OCI-LY1 (cell line): Measurements from ENCODE around the gene TCEAL9.
A peak's percentile ranks its signal among the peaks of the same experiment; 100 is the strongest.

Experiments used
- H2AFZ ChIP-seq: fragments of 200-600 bp; sonication (generic), shearing (Covaris generic); 2 replicates; pipeline ENCODE4 v1.6.0; 2014; ENCODE audit warnings: antibody characterized with exemption, mild to moderate bottlenecking, low read length
- H3F3A ChIP-seq: fragments of 200-600 bp; sonication (generic), shearing (Covaris generic); 2 replicates; pipeline ENCODE4 v1.6.0; 2014; ENCODE audit warnings: mild to moderate bottlenecking, antibody characterized with exemption, low read length, moderate library complexity; ENCODE audit not compliant: insufficient read depth
- H3K27ac ChIP-seq: fragments of 200-600 bp; sonication (generic); 2 replicates; pipeline ENCODE4 v1.5.1; 2014; ENCODE audit warnings: low read length, mixed run types, mild to moderate bottlenecking, low read depth; ENCODE audit not compliant: poor library complexity, severe bottlenecking
- H3K27me3 ChIP-seq: fragments of 200-600 bp; sonication (generic); 2 replicates; pipeline ENCODE4 v1.6.0; 2014; ENCODE audit warnings: antibody characterized with exemption, mild to moderate bottlenecking, low read length, moderate library complexity; ENCODE audit not compliant: insufficient read depth
- H3K36me3 ChIP-seq: fragments of 200-600 bp; sonication (generic); 2 replicates; pipeline ENCODE4 v1.6.1; 2014; ENCODE audit warnings: mild to moderate bottlenecking, antibody characterized with exemption, low read length, moderate library complexity, mixed read lengths; ENCODE audit not compliant: insufficient read depth
- H3K4me1 ChIP-seq: fragments of 200-600 bp; sonication (generic); 2 replicates; pipeline ENCODE4 v1.5.1; 2014; ENCODE audit warnings: mild to moderate bottlenecking, low read length, moderate library complexity; ENCODE audit not compliant: insufficient read depth, severe bottlenecking
- H3K4me2 ChIP-seq: fragments of 200-600 bp; sonication (generic), shearing (Covaris generic); 2 replicates; pipeline ENCODE4 v1.6.1; 2014; ENCODE audit warnings: low read length
- H3K4me3 ChIP-seq: fragments of 200-600 bp; sonication (generic); 2 replicates; pipeline ENCODE4 v1.5.1; 2014; ENCODE audit warnings: low read length, low read depth, mild to moderate bottlenecking, mixed read lengths; ENCODE audit not compliant: poor library complexity, severe bottlenecking
- H3K79me2 ChIP-seq: fragments of 200-600 bp; shearing (Covaris generic); 2 replicates; pipeline ENCODE4 v1.6.1; 2016; ENCODE audit warnings: mixed run types, low read length, mixed read lengths; ENCODE audit not compliant: insufficient read depth
- H3K9ac ChIP-seq: fragments of 200-600 bp; sonication (generic), shearing (Covaris generic); 2 replicates; pipeline ENCODE4 v1.6.1; 2014; ENCODE audit warnings: mild to moderate bottlenecking, low read length, mixed read lengths
- H3K9me2 ChIP-seq: fragments of 200-600 bp; sonication (generic), shearing (Covaris generic); 2 replicates; pipeline ENCODE4 v1.6.1; 2014; ENCODE audit warnings: low read depth, mild to moderate bottlenecking, low read length, mixed read lengths
- H3K9me3 ChIP-seq: fragments of 200-600 bp; shearing (Covaris generic); 2 replicates; pipeline ENCODE4 v1.6.1; 2014; ENCODE audit warnings: low read length, mixed read lengths
- H4K20me1 ChIP-seq: fragments of 200-600 bp; sonication (generic), shearing (Covaris generic); 2 replicates; pipeline ENCODE4 v1.6.0; 2016; ENCODE audit warnings: mild to moderate bottlenecking, low read length; ENCODE audit not compliant: insufficient read depth
- CTCF ChIP-seq: fragments of 200-600 bp; sonication (generic), shearing (Covaris generic); IDR thresholded peaks from 2 replicates; pipeline ENCODE4 v1.5.1; 2017; ENCODE audit warnings: mild to moderate bottlenecking, antibody characterized with exemption, low read length, moderate library complexity, mixed read lengths
- EZH2 ChIP-seq: fragments of 200-600 bp; sonication (generic), shearing (Covaris generic); IDR thresholded peaks from 2 replicates; pipeline ENCODE4 v1.8.0; 2017; ENCODE audit warnings: borderline replicate concordance, mixed run types, mild to moderate bottlenecking, antibody characterized with exemption, low read length, moderate library complexity, mixed read lengths

TCEAL9 gene

DNA sequence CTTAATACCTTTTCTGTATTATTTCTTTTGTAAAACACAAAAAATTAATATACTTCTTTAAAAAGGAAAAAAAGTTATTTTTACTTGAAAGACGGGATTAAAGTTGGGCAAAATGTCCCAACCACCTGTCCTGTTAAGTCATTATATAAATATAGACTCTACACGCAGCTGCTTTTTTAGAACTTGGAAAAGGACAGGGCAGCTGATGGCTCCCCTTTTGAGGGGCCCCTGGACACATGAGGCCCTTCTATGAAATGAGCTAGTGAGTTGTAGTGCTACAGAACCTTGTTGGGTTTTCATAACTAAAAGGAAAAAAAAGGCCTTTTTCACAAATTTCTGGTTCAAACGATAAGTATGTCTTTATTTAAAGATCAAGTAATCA is 44.9 kb upstream of the TCEAL9 start:
- no peaks in the 10 kb centered on the region for H4K20me1 ChIP-seq
- peak overlapping the region; percentile 73; the same call in 1 of the 2 replicates for H3K4me2 ChIP-seq
- no peak for TF ChIP-seq CTCF
- TF ChIP-seq EZH2: no peak
- H3K4me3 ChIP-seq: no peak overlapping the region
- no peak overlapping the region for H3K9ac ChIP-seq
- H2AFZ ChIP-seq: peak overlapping the region; percentile 94; the same call in 1 of the 2 replicates
- no peaks in the 10 kb centered on the region for H3K36me3 ChIP-seq
- H3K27ac ChIP-seq: no peak overlapping the region
- no peaks in the 10 kb centered on the region for H3K4me1 ChIP-seq
- no peaks in the 10 kb centered on the region for H3F3A ChIP-seq
- H3K9me3 ChIP-seq: no peaks in the 10 kb centered on the region
- H3K79me2 ChIP-seq: no peaks in the 10 kb centered on the region
- no peaks in the 10 kb centered on the region for H3K27me3 ChIP-seq
- no peaks in the 10 kb centered on the region for H3K9me2 ChIP-seq

DNA sequence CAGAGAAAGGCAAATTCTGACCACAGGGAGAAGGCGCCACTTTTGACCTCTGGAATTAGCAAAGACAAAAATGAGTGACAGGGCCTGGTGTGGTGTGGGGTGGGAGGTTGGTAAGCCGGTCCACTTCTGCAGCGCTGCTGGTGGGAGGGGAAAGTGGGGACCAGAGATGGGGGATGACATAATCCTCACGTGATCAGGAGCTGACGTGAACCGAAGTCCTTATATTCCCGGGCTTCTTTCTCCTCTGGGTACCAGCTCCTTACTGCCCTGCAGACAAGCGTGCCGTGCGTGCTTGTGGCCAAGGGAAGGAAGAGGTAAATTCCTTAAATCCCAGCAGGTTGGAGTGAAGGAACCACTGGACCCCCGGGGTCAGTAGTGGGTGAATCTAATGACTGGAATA is 26.3 kb upstream of the TCEAL9 start, which contains the start of gene TCEAL7:
TSS of gene TCEAL7 (plus strand) at position 249 of the 400 bp plus-strand sequence. CDS start 1,165 bp downstream, outside the sequence.
- no peak within 1 kb of the TSS for H3K4me3 ChIP-seq
- H3K79me2 ChIP-seq: no peaks in the 10 kb centered on the region
- no peaks in the 10 kb centered on the region for H3K36me3 ChIP-seq
- H3F3A ChIP-seq: no peaks in the 10 kb centered on the region
- no peaks in the 10 kb centered on the region for H3K9me2 ChIP-seq
- no peaks in the 10 kb centered on the region for H3K9me3 ChIP-seq
- H3K27ac ChIP-seq: no peak within 1 kb of the TSS
- H3K4me2 ChIP-seq: no peak within 1 kb of the TSS
- H3K27me3 ChIP-seq: no peaks in the 10 kb centered on the region
- H4K20me1 ChIP-seq: no peaks in the 10 kb centered on the region
- TF ChIP-seq CTCF (no peak), EZH2 (no peak)
- H3K4me1 ChIP-seq: no peaks in the 10 kb centered on the region
- H2AFZ ChIP-seq: no peak within 1 kb of the TSS
- no peak within 1 kb of the TSS for H3K9ac ChIP-seq

GRCh38 chrX:103330681-103331288 is 25.5 kb upstream of the TCEAL9 start:
- Histone ChIP-seq H3K4me3 (no peak overlapping the region), H2AFZ (no peak overlapping the region), H3K9me2 (no peaks in the 10 kb centered on the region), H3K4me1 (no peaks in the 10 kb centered on the region), H3K9ac (no peak overlapping the region), H3K4me2 (no peak overlapping the region), H4K20me1 (no peaks in the 10 kb centered on the region), H3K27ac (no peak overlapping the region), H3K36me3 (no peaks in the 10 kb centered on the region), H3K9me3 (no peaks in the 10 kb centered on the region), H3K79me2 (no peaks in the 10 kb centered on the region), H3F3A (no peaks in the 10 kb centered on the region), H3K27me3 (no peaks in the 10 kb centered on the region)
- TF ChIP-seq CTCF (no peak), EZH2 (no peak)
